Pancreas (tissue), 10 donors: ENCODE data around the gene LIMD2. TPM values are rescaled to one million over a fixed set of nuclear protein-coding genes. Genes with fewer than 3 reads are reported as not detected.
A peak's percentile ranks its signal among the peaks of the same experiment; 100 is the strongest.

ENCODE experiments used
- ATAC-seq, 4 donors: fragments of 200-7000 bp; cut with Tn5 transposase; one replicate each; pipeline versions ENCODE4 v1.8.0 to v1.9.1; 2020; ENCODE audit warnings: mild to moderate bottlenecking in 4 of 4, moderate library complexity in 4 of 4
- DNase-seq, 6 donors: peaks; one replicate each; pipeline ENCODE4 v3.0.0-alpha.2; 2020
- FAIRE-seq: peaks from 2 replicates; lab custom pipeline; 2012; peaks lifted over from hg19 to GRCh38; lab: Jason Lieb, UNC
- H3K27ac ChIP-seq, 4 donors: fragments of 200-600 bp; sonication (generic); 1 replicate in 3 of 4; 2 replicates in 1 of 4; pipeline versions ENCODE4 v1.5.0 to v1.8.0; 2020
- H3K27me3 ChIP-seq, 4 donors: fragments of 200-600 bp; one replicate each; pipeline ENCODE4 v1.8.0; 2021
- H3K36me3 ChIP-seq, 3 donors: fragments of 200-600 bp; sonication (generic) in 1 of 3; one replicate each; pipeline versions ENCODE4 v1.5.0 to v1.8.0; 2020 to 2021
- H3K4me1 ChIP-seq, 3 donors: fragments of 200-600 bp; one replicate each; pipeline ENCODE4 v1.8.0; 2021
- H3K4me3 ChIP-seq, 4 donors: fragments of 200-600 bp; sonication (generic) in 2 of 4; one replicate each; pipeline versions ENCODE4 v1.5.0 to v1.8.0; 2020 to 2021
- H3K9me3 ChIP-seq, 4 donors: fragments of 200-600 bp; one replicate each; pipeline ENCODE4 v1.8.0; 2021
- WGBS, 2 donors: extraction: QIAGEN DNeasy Blood & Tissue Kit; methylation state at CpG; one replicate each; pipeline ENCODE4 v1.1.7; 2013; 5-methylcytosine and 5-hydroxymethylcytosine counted together
- intact Hi-C, 3 donors: fragments of 100-400 bp; cut with DNase I; formaldehyde crosslinking; loops; one replicate each; pipeline versions ENCODE4 v1.11.1 to v1.14.2; 2022
- polyA plus RNA-seq, 2 donors: library from polyadenylated mRNA; stranded (reverse); fragments of 200-250 nt; gene quantifications; one replicate each; pipeline ENCODE4 v1.2.3, GENCODE V29; 2013
- total RNA-seq, 6 donors: library from RNA; stranded (reverse); fragmentation: NEBNext Ultra II Directional in 4 of 6; extraction: Animal tissue kit (Norgen Biotek cat#: 25700) in 4 of 6; gene quantifications; one replicate each; pipeline versions ENCODE4 v1.2.1 to v1.2.4, GENCODE V29; 2021 to 2023
- TF ChIP-seq, protein P1 (sequence below), 4 donors: fragments of 200-600 bp; sonication (generic) in 3 of 4; IDR thresholded peaks; one replicate each; pipeline versions ENCODE4 v1.5.0 to v1.8.0; 2021; ENCODE audit warnings: antibody characterized with exemption in 4 of 4
- donor health status: healthy with polysubstance abuse.
- donor health status: DM: no; HTN: no; CAD: no; lungs with moderate emphysema.
- donor health status: DM: no; HTN: no; CAD: no.
- donor health status: control.
- donor health status: control.
- donor health status: Bipolar disorder and iron deficiency.
- donor health status: DM: yes; HTN: yes; CAD: no.
- donor health status: DM: no; HTN: no; CAD: no.
- donor health status: DM: no; HTN: no; CAD: no.
- donor health status: DM: yes; HTN: yes; CAD: no.

The LIMD2 gene
- total and polyA plus RNA-seq, 8 donors: 1.4 to 16.6 (median 5.7) TPM

DNA sequence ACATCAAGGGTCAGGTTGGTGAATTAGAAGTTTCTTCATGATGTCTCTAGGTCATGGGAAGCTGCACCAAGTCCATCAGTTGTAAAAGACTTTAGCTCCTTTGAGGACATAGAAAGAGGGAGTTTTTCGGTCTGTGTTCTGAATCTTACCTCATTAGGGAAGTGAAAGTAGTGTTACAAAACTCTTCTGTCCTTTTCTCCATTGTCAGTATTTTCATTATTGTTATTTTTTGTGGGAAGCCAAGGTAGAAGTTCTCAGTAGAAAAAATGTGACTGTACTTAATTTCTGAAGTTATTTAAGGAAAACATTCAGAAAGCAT, 53.5 kb downstream of the LIMD2 start:
- H3K27ac ChIP-seq: no peak overlapping the region
- peak in 2 of 4 donors; percentile 29 to 41 for ATAC-seq

More for the DNA sequence above, 53.5 kb downstream of the LIMD2 start:
- TF ChIP-seq, protein P1, sequence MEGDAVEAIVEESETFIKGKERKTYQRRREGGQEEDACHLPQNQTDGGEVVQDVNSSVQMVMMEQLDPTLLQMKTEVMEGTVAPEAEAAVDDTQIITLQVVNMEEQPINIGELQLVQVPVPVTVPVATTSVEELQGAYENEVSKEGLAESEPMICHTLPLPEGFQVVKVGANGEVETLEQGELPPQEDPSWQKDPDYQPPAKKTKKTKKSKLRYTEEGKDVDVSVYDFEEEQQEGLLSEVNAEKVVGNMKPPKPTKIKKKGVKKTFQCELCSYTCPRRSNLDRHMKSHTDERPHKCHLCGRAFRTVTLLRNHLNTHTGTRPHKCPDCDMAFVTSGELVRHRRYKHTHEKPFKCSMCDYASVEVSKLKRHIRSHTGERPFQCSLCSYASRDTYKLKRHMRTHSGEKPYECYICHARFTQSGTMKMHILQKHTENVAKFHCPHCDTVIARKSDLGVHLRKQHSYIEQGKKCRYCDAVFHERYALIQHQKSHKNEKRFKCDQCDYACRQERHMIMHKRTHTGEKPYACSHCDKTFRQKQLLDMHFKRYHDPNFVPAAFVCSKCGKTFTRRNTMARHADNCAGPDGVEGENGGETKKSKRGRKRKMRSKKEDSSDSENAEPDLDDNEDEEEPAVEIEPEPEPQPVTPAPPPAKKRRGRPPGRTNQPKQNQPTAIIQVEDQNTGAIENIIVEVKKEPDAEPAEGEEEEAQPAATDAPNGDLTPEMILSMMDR (IDR thresholded peaks at IDR 0.05): no peak
- Histone ChIP-seq H3K36me3 (no peaks in the 10 kb centered on the region), H3K27me3 (no peaks in the 10 kb centered on the region), H3K9me3 (no peaks in the 10 kb centered on the region), H3K4me1 (peaks cover 0 to 4% (median 0%) of the 10 kb centered on the region in 3 donors), H3K4me3 (no peak overlapping the region)
- WGBS, 2 donors: 93 to 97% methylated on average over 1 of the region's 1 CpG
- intact Hi-C loops: no loop called here
- no peak for FAIRE-seq
- DNase-seq: no peak

Other genes starting within 250 kb of the LIMD2 start
- gene ACE, start 223.1 kb downstream of the LIMD2 start, total RNA-seq: 10 to 100 TPM in 1 of 6 donors, 1 to 10 TPM in 5; 3.1 to 18.3 (median 5.1) TPM
- 10 to 100 TPM in 1 of 2 donors, 1 to 10 TPM in 1; 8.2 to 11.6 TPM for gene ACE, start 223.1 kb downstream of the LIMD2 start, polyA plus RNA-seq
- 1 to 10 TPM in 2 of 6 donors, under 1 TPM in 4; 0.35 to 1.3 (median 0.50) TPM for gene KCNH6, start 176.8 kb downstream of the LIMD2 start, total RNA-seq
- gene KCNH6, start 176.8 kb downstream of the LIMD2 start, polyA plus RNA-seq: 10 to 100 TPM in 1 of 2 donors, 1 to 10 TPM in 1; 2.5 to 12.5 TPM
- gene DCAF7, start 149.6 kb downstream of the LIMD2 start, total RNA-seq: 10 to 100 TPM; 21.8 to 39.2 (median 25.6) TPM
- gene DCAF7, start 149.6 kb downstream of the LIMD2 start, polyA plus RNA-seq: 10 to 100 TPM in 1 of 2 donors, 1 to 10 TPM in 1; 7.1 to 14.1 TPM
- 10 to 100 TPM in 1 of 6 donors, 1 to 10 TPM in 5; 5.6 to 10.5 (median 7.6) TPM for gene TACO1, start 99.2 kb downstream of the LIMD2 start, total RNA-seq
- 10 to 100 TPM in 1 of 2 donors, 1 to 10 TPM in 1; 9.5 to 11.6 TPM for gene TACO1, start 99.2 kb downstream of the LIMD2 start, polyA plus RNA-seq
- gene MAP3K3, start 77.7 kb downstream of the LIMD2 start, total RNA-seq: 10 to 100 TPM in 3 of 6 donors, 1 to 10 TPM in 3; 8.4 to 21.9 (median 9.9) TPM
- gene MAP3K3, start 77.7 kb downstream of the LIMD2 start, polyA plus RNA-seq: 10 to 100 TPM; 13.4 to 16.9 TPM
- gene STRADA, start 41.7 kb upstream of the LIMD2 start, total RNA-seq: 10 to 100 TPM in 5 of 6 donors, 1 to 10 TPM in 1; 8.3 to 15.4 (median 12.1) TPM
- 10 to 100 TPM; 18.3 to 26.7 TPM for gene STRADA, start 41.7 kb upstream of the LIMD2 start, polyA plus RNA-seq
- gene CCDC47, start 73.5 kb upstream of the LIMD2 start, total RNA-seq: 10 to 100 TPM; 33.2 to 60.3 (median 51.5) TPM
- gene CCDC47, start 73.5 kb upstream of the LIMD2 start, polyA plus RNA-seq: 10 to 100 TPM; 10.8 to 31.4 TPM
- gene DDX42, start 74.0 kb upstream of the LIMD2 start, total RNA-seq: 10 to 100 TPM; 52.6 to 90.4 (median 68.1) TPM
- 10 to 100 TPM; 81.5 to 84.0 TPM for gene DDX42, start 74.0 kb upstream of the LIMD2 start, polyA plus RNA-seq
- gene PSMC5, start 127.3 kb upstream of the LIMD2 start, total RNA-seq: 10 to 100 TPM; 36.5 to 61.1 (median 53.0) TPM
- gene PSMC5, start 127.3 kb upstream of the LIMD2 start, polyA plus RNA-seq: 100 to 1,000 TPM; 109 to 154 TPM
- gene FTSJ3, start 127.5 kb upstream of the LIMD2 start, total RNA-seq: 10 to 100 TPM in 5 of 6 donors, 1 to 10 TPM in 1; 8.6 to 23.0 (median 12.8) TPM
- gene FTSJ3, start 127.5 kb upstream of the LIMD2 start, polyA plus RNA-seq: 10 to 100 TPM; 20.4 to 24.0 TPM
- gene SMARCD2, start 142.6 kb upstream of the LIMD2 start, total RNA-seq: 10 to 100 TPM; 37.6 to 57.3 (median 47.2) TPM
- 10 to 100 TPM; 38.8 to 51.2 TPM for gene SMARCD2, start 142.6 kb upstream of the LIMD2 start, polyA plus RNA-seq
- gene CSH2, start 173.6 kb upstream of the LIMD2 start, total RNA-seq: not detected
- gene CSH2, start 173.6 kb upstream of the LIMD2 start, polyA plus RNA-seq: not detected
- gene GH2, start 181.8 kb upstream of the LIMD2 start, total RNA-seq: not detected
- gene GH2, start 181.8 kb upstream of the LIMD2 start, polyA plus RNA-seq: not detected
- gene CSH1, start 196.4 kb upstream of the LIMD2 start, total RNA-seq: not detected
- gene CSH1, start 196.4 kb upstream of the LIMD2 start, polyA plus RNA-seq: not detected
- not detected for gene CSHL1, start 211.1 kb upstream of the LIMD2 start, total RNA-seq
- gene CSHL1, start 211.1 kb upstream of the LIMD2 start, polyA plus RNA-seq: not detected
- not detected for gene GH1, start 218.7 kb upstream of the LIMD2 start, total RNA-seq
- not detected for gene GH1, start 218.7 kb upstream of the LIMD2 start, polyA plus RNA-seq
- 1 to 10 TPM in 1 of 6 donors, under 1 TPM in 5; 0.20 to 1.2 (median 0.61) TPM for gene CD79B, start 232.2 kb upstream of the LIMD2 start, total RNA-seq
- 1 to 10 TPM; 1.1 to 1.2 TPM for gene CD79B, start 232.2 kb upstream of the LIMD2 start, polyA plus RNA-seq